Measurements from ENCODE around the gene MOSPD3.

MOSPD3 gene

GRCh38 chr7:100575746-100576383, 36.5 kb upstream of the MOSPD3 start:
- no peak for DNase-seq

- DNase-seq, result no peak
Measured at GRCh38 chr7:100576384-100576993, 35.9 kb upstream of the MOSPD3 start.

GRCh38 chr7:100577103-100577502, 35.2 kb upstream of the MOSPD3 start:
- DNase-seq, result no peak

- no peak for DNase-seq
Measured at GRCh38 chr7:100577507-100577906, 34.8 kb upstream of the MOSPD3 start.

- no peak for DNase-seq
Measured at GRCh38 chr7:100578246-100579183, 33.8 kb upstream of the MOSPD3 start.

GRCh38 chr7:100580466-100581283, 31.7 kb upstream of the MOSPD3 start:
- DNase-seq, result no peak

DNA sequence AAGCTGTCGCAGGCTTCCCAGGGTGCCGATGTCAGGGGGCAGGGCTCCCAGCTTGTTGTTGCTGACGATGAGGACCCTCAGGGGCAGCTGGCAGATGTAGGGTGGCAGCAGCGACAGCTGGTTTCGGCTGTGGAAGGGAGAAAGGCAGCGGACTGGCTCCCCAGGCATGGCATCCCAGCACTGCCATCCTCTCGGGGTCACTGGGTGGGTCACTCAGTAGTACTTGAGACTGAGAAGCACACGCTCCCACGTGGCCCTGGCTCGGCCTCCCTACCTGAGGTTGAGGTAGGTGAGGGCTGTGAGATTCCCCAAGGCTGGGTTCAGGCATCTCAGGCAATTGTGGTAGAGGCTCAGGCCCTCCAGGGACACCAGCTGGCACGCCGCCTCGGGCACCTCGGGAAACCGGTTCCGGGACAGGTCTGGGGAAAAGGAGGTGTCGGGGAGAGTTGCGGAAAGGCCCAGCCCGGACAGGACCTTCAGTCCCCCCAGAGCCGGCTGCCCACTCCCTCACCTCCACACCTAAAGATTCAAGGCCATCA, 30.2 kb upstream of the MOSPD3 start:
- no peak for DNase-seq

DNA sequence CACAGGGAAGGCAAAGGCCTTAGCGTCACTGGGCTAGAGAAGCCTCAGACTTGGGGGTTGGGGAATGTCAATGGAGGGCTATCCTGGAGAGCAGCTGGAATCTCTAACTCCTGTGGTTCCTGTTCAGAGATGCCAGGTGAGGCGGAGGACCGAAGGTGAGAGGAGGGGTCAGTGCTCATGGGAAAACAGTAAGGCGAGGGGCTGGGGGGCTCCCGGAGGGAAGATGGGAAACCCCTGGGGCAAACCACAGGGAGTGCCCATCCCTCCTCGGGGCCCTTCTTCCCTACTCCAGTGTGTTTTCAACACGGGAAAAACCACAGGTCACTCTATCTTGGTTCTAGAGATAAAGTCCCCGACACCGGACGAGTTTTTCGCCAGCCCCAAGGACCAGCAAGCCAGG, 29.7 kb upstream of the MOSPD3 start:
- DNase-seq, result no peak

- DNase-seq, result no peak
Measured at GRCh38 chr7:100583132-100584053, 28.9 kb upstream of the MOSPD3 start.

- DNase-seq, result peak; percentile 45
Measured at GRCh38 chr7:100584054-100584682, 28.2 kb upstream of the MOSPD3 start.

- DNase-seq, result peak; percentile 86
Measured at GRCh38 chr7:100584683-100585510, 27.4 kb upstream of the MOSPD3 start.

- DNase-seq, result peak; percentile 70
Measured at GRCh38 chr7:100585511-100586265, 26.7 kb upstream of the MOSPD3 start, which contains the start of gene LRCH4. Gene LRCH4 (minus strand): TSS chr7:100586129. CDS start chr7:100586100, 29 bp downstream.

- peak; percentile 100 for DNase-seq
Measured at GRCh38 chr7:100586266-100587025, 25.9 kb upstream of the MOSPD3 start, which contains the start of gene FBXO24. Gene FBXO24 (plus strand): TSS chr7:100586328. CDS start chr7:100586626, 298 bp downstream.

DNA sequence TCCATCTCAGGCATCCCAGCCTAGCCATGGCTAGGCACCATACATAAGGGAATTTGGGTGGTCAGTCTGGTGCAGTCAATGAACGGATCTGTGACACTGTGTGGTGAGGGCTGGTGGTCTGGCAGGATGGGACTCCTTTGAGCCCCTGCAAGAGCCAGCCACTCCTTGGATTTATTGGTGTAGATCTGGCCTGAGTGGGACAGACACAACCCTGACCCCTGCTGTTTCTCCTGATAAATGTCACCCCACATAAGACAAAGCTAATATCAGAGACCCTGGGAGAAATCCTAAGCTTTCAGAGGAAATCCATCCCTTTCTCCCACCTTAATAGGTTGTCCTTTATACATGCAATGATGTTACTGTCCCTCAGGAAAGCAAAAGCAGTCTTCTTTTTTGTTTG, 23.9 kb upstream of the MOSPD3 start:
- peak; percentile 59 for DNase-seq

- no peak for DNase-seq
Measured at GRCh38 chr7:100589341-100589947, 22.9 kb upstream of the MOSPD3 start.

- DNase-seq, result no peak
Measured at GRCh38 chr7:100590077-100590737, 22.1 kb upstream of the MOSPD3 start.

GRCh38 chr7:100591596-100591995, 20.7 kb upstream of the MOSPD3 start:
- no peak for DNase-seq

Data from NCI-H82 (cell line).